Skeletal muscle cell (primary cell): Measurements from ENCODE around the gene DMD.

Experiments used
- DNase-seq: peaks from one replicate; pipeline ENCODE4 v3.0.0-alpha.2; 2010; ENCODE audit warnings: low read depth
- H3K4me3 ChIP-seq: 2 replicates; pipeline ENCODE4 v1.5.1; 2011; ENCODE audit warnings: low read depth, mild to moderate bottlenecking, control low read depth, low read length, moderate library complexity

DMD gene

GRCh38 chrX:31222946-31223345 is 1988.4 kb downstream of the DMD start:
- no peak overlapping the region for H3K4me3 ChIP-seq
- DNase-seq = no peak

- DNase-seq = no peak
These were observed 1992.2 kb downstream of the DMD start for GRCh38 chrX:31219174-31219573.

GRCh38 chrX:31217084-31217483 is 1994.3 kb downstream of the DMD start:
- no peak overlapping the region for H3K4me3 ChIP-seq
- no peak for DNase-seq

More at GRCh38 chrX:31219174-31219573, 1992.2 kb downstream of the DMD start:
- no peak overlapping the region for H3K4me3 ChIP-seq

- no peak for DNase-seq
- H3K4me3 ChIP-seq = no peak overlapping the region
These were observed 1996.0 kb downstream of the DMD start for GRCh38 chrX:31215277-31215815.

GRCh38 chrX:31213941-31214340 is 1997.4 kb downstream of the DMD start:
- no peak for DNase-seq
- H3K4me3 ChIP-seq = no peak overlapping the region

- DNase-seq = no peak
These were observed 1998.2 kb downstream of the DMD start for GRCh38 chrX:31212856-31213748.

GRCh38 chrX:31209005-31209628 is 2002.2 kb downstream of the DMD start:
- H3K4me3 ChIP-seq = no peak overlapping the region
- no peak for DNase-seq

More at GRCh38 chrX:31212856-31213748, 1998.2 kb downstream of the DMD start:
- no peak overlapping the region for H3K4me3 ChIP-seq

GRCh38 chrX:31201503-31201902 is 2009.8 kb downstream of the DMD start:
- DNase-seq = no peak

GRCh38 chrX:31200430-31200829 is 2010.9 kb downstream of the DMD start:
- no peak for DNase-seq
- no peak overlapping the region for H3K4me3 ChIP-seq

More at GRCh38 chrX:31201503-31201902, 2009.8 kb downstream of the DMD start:
- no peak overlapping the region for H3K4me3 ChIP-seq

- no peak overlapping the region for H3K4me3 ChIP-seq
- DNase-seq = no peak
These were observed 2011.6 kb downstream of the DMD start for GRCh38 chrX:31199840-31200114.

- DNase-seq = peak; percentile 18
- no peak overlapping the region for H3K4me3 ChIP-seq
These were observed 2012.1 kb downstream of the DMD start for GRCh38 chrX:31199056-31199839.

- no peak for DNase-seq
- H3K4me3 ChIP-seq = no peak overlapping the region
These were observed 2021.0 kb downstream of the DMD start for GRCh38 chrX:31190221-31190975.

GRCh38 chrX:31186693-31187338 is 2024.5 kb downstream of the DMD start:
- DNase-seq = no peak
- no peak overlapping the region for H3K4me3 ChIP-seq

GRCh38 chrX:31185884-31186283 is 2025.5 kb downstream of the DMD start:
- H3K4me3 ChIP-seq = no peak overlapping the region
- no peak for DNase-seq

GRCh38 chrX:31181377-31182000 is 2029.9 kb downstream of the DMD start:
- DNase-seq = no peak
- no peak overlapping the region for H3K4me3 ChIP-seq

GRCh38 chrX:31179203-31179602 is 2032.1 kb downstream of the DMD start:
- H3K4me3 ChIP-seq = no peak overlapping the region
- no peak for DNase-seq

- H3K4me3 ChIP-seq = no peak overlapping the region
- no peak for DNase-seq
These were observed 2032.6 kb downstream of the DMD start for GRCh38 chrX:31178769-31179125.

GRCh38 chrX:31178064-31178768 is 2033.1 kb downstream of the DMD start:
- DNase-seq = no peak
- no peak overlapping the region for H3K4me3 ChIP-seq
